H9 (cell line): ENCODE measurements around the gene KCNJ13. TPM values are rescaled to one million over a fixed set of nuclear protein-coding genes. Genes with fewer than 3 reads are reported as not detected.
A peak's percentile ranks its signal among the peaks of the same experiment; 100 is the strongest.

Experiments used
- DNase-seq: peaks from one replicate; pipeline ENCODE4 v3.0.0-alpha.2; 2017
- H2AFZ ChIP-seq: one replicate; pipeline ENCODE4 v1.6.1; 2013; ENCODE audit warnings: mild to moderate bottlenecking, low read length, control low read depth, moderate library complexity
- H2AK5ac ChIP-seq: 2 replicates; pipeline ENCODE4 v1.6.1; 2013; ENCODE audit warnings: low read length, control low read depth, mixed read lengths; ENCODE audit not compliant: insufficient read length
- H2BK120ac ChIP-seq: one replicate; pipeline ENCODE4 v1.6.1; 2013; ENCODE audit warnings: low read depth, mild to moderate bottlenecking, low read length, control low read depth, inconsistent platforms; ENCODE audit not compliant: poor library complexity, severe bottlenecking
- H2BK12ac ChIP-seq: 2 replicates; pipeline ENCODE4 v1.6.1; 2013; ENCODE audit warnings: low read length, control low read depth, mixed read lengths, low read depth; ENCODE audit not compliant: insufficient read length
- H2BK15ac ChIP-seq: 2 replicates; pipeline ENCODE4 v1.6.1; 2013; ENCODE audit warnings: low read depth, low read length, control low read depth
- H2BK20ac ChIP-seq: one replicate; pipeline ENCODE4 v1.6.1; 2013; ENCODE audit warnings: low read depth, mild to moderate bottlenecking, low read length, control low read depth, inconsistent platforms; ENCODE audit not compliant: poor library complexity, severe bottlenecking
- H2BK5ac ChIP-seq: 2 replicates; pipeline ENCODE4 v1.6.1; 2013; ENCODE audit warnings: low read length, control low read depth, mixed read lengths; ENCODE audit not compliant: insufficient read length
- H3K14ac ChIP-seq: 2 replicates; pipeline ENCODE4 v1.6.1; 2013; ENCODE audit warnings: low read length, control low read depth; ENCODE audit not compliant: insufficient read depth
- H3K18ac ChIP-seq: 2 replicates; pipeline ENCODE4 v1.6.1; 2013; ENCODE audit warnings: low read depth, mild to moderate bottlenecking, mixed read lengths, low read length, control low read depth; ENCODE audit not compliant: insufficient read length
- H3K23ac ChIP-seq: 2 replicates; pipeline ENCODE4 v1.6.1; 2013; ENCODE audit warnings: low read length, control low read depth, mixed read lengths, low read depth; ENCODE audit not compliant: insufficient read length
- H3K23me2 ChIP-seq: 2 replicates; pipeline ENCODE4 v1.6.1; 2013; ENCODE audit warnings: low read depth, mild to moderate bottlenecking, mixed read lengths, low read length, control low read depth; ENCODE audit not compliant: insufficient read length, poor library complexity, severe bottlenecking
- H3K27ac ChIP-seq: 2 replicates; pipeline ENCODE4 v1.5.1; 2013; ENCODE audit warnings: low read length, control low read depth, mixed read lengths, low read depth; ENCODE audit not compliant: insufficient read length
- H3K27me3 ChIP-seq: 2 replicates; pipeline ENCODE4 v1.6.1; 2013; ENCODE audit warnings: low read length, control low read depth, inconsistent platforms; ENCODE audit not compliant: insufficient read depth
- H3K4ac ChIP-seq: 2 replicates; pipeline ENCODE4 v1.6.1; 2013; ENCODE audit warnings: low read depth, mild to moderate bottlenecking, control low read depth, inconsistent platforms, low read length, moderate library complexity
- H3K4me1 ChIP-seq: 2 replicates; pipeline ENCODE4 v1.6.1; 2013; ENCODE audit warnings: low read length, control low read depth, inconsistent platforms; ENCODE audit not compliant: insufficient read depth
- H3K4me2 ChIP-seq: 2 replicates; pipeline ENCODE4 v1.6.1; 2013; ENCODE audit warnings: low read length, control low read depth, mixed read lengths; ENCODE audit not compliant: insufficient read length, insufficient read depth
- H3K56ac ChIP-seq: 2 replicates; pipeline ENCODE4 v1.6.1; 2013; ENCODE audit warnings: low read depth, mild to moderate bottlenecking, mixed read lengths, low read length, control low read depth; ENCODE audit not compliant: insufficient read length
- H3K79me1 ChIP-seq: 2 replicates; pipeline ENCODE4 v1.6.1; 2013; ENCODE audit warnings: low read depth, mild to moderate bottlenecking, moderate library complexity, low read length, control low read depth, inconsistent platforms; ENCODE audit not compliant: insufficient read depth, poor library complexity, severe bottlenecking
- H3K79me2 ChIP-seq: 2 replicates; pipeline ENCODE4 v1.6.1; 2013; ENCODE audit warnings: low read length, control low read depth, inconsistent platforms; ENCODE audit not compliant: insufficient read depth
- H3K9ac ChIP-seq: 2 replicates; pipeline ENCODE4 v1.6.1; 2013; ENCODE audit warnings: low read length, control low read depth, mixed read lengths; ENCODE audit not compliant: insufficient read length; ENCODE audit errors: extremely low read depth
- H3K9me3 ChIP-seq: one replicate; pipeline ENCODE4 v1.6.1; 2013; ENCODE audit warnings: low read depth, low read length, inconsistent platforms; ENCODE audit not compliant: control insufficient read depth
- H3T11ph ChIP-seq: one replicate; pipeline ENCODE4 v1.6.1; 2013; ENCODE audit warnings: mild to moderate bottlenecking, low read length, control low read depth, inconsistent platforms
- H4K20me1 ChIP-seq: one replicate; pipeline ENCODE4 v1.6.1; 2013; ENCODE audit not compliant: control insufficient read depth, insufficient read length, insufficient read depth
- H4K5ac ChIP-seq: 2 replicates; pipeline ENCODE4 v1.6.1; 2013; ENCODE audit warnings: low read depth, mild to moderate bottlenecking, mixed read lengths, low read length, control low read depth; ENCODE audit not compliant: insufficient read length
- H4K8ac ChIP-seq: replicated peaks from 2 replicates; pipeline ENCODE4 v1.6.1; 2013; ENCODE audit warnings: low read length, control low read depth, mixed read lengths, low read depth; ENCODE audit not compliant: insufficient read length
- H4K91ac ChIP-seq: 2 replicates; pipeline ENCODE4 v1.6.1; 2013; ENCODE audit warnings: low read depth, mild to moderate bottlenecking, moderate library complexity, mixed read lengths, low read length, control low read depth; ENCODE audit not compliant: insufficient read length
- H3K27ac Mint-ChIP-seq, 3 experiments: 2 replicates in 2 of 3; 3 replicates in 1 of 3; pipeline ENCODE4 v1.8.0; 2020 to 2021; ENCODE audit warnings: mixed read lengths in 3 of 3, mild to moderate bottlenecking in 1 of 3, moderate library complexity in 1 of 3
- H3K27me3 Mint-ChIP-seq: 2 replicates; pipeline ENCODE4 v1.8.0; 2021; ENCODE audit warnings: low read depth, mild to moderate bottlenecking, moderate library complexity, mixed read lengths
- H3K36me3 Mint-ChIP-seq, 3 experiments: 2 replicates in 2 of 3; 3 replicates in 1 of 3; pipeline ENCODE4 v1.8.0; 2020 to 2021; ENCODE audit warnings: low read depth in 3 of 3, mixed read lengths in 3 of 3; ENCODE audit not compliant: insufficient read depth in 1 of 3
- H3K4me1 Mint-ChIP-seq, 2 experiments: 2 replicates each; pipeline ENCODE4 v1.8.0; 2020; ENCODE audit warnings: mixed read lengths in 2 of 2
- H3K4me3 Mint-ChIP-seq, 2 experiments: 2 replicates in 1 of 2; 3 replicates in 1 of 2; pipeline ENCODE4 v1.8.0; 2020 to 2021; ENCODE audit warnings: mild to moderate bottlenecking in 2 of 2, mixed read lengths in 2 of 2, moderate library complexity in 1 of 2
- H3K9me3 Mint-ChIP-seq, 2 experiments: 2 replicates in 1 of 2; 3 replicates in 1 of 2; pipeline ENCODE4 v1.8.0; 2020; ENCODE audit warnings: mild to moderate bottlenecking in 2 of 2, mixed read lengths in 2 of 2, moderate library complexity in 1 of 2
- WGBS: extraction: QIAGEN DNeasy Blood & Tissue Kit; methylation state at CpG from one replicate; pipeline ENCODE4 v1.1.7; 2013; ENCODE audit warnings: missing lambda C conversion rate, low lambda C conversion rate, mixed read lengths; ENCODE audit not compliant: insufficient read length; ENCODE audit errors: extremely low coverage; 5-methylcytosine and 5-hydroxymethylcytosine counted together
- total RNA-seq: library from RNA; stranded (reverse); gene quantifications from 2 replicates; pipeline ENCODE4 v1.2.1, GENCODE V29; 2021
- TF ChIP-seq, protein P1 (sequence below): fragments of 200-600 bp; sonication (generic); conservative IDR thresholded peaks from 3 replicates; pipeline ENCODE4 v1.8.0; 2021; ENCODE audit warnings: antibody characterized with exemption, mild to moderate bottlenecking

KCNJ13 gene
- total RNA-seq, 1 experiment from 2014 or later = not detected

DNA sequence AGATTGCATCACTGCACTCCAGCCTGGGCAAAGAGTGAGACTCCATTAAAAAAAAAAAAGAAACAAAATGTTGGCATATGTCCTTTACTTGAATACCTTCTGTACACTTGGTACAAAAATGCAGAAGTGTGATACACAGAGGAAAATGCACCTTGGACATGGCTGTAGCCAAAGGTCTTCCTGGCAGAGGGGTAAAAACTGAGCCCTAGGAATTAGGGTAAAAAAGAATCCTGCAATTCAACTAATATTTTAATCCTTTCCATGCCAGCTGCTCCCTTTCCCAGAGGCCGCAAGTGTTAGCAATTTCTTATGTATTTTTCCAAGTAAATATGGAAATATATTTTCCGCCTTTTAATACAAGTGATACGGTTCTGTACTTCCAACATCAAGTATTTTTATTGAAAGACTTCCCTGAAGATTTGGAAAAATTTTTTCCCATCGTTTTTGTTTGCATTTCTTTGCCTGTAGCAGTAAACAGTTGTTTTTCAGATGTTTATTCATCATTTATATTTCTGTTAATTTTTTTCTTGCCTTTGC, 26.2 kb downstream of the KCNJ13 start:
- no CpG with 5 or more reads among the region's 4 CpGs for WGBS
- Histone ChIP-seq H3K18ac (no peak overlapping the region), H3K23ac (no peak overlapping the region)

More for the DNA sequence above, 26.2 kb downstream of the KCNJ13 start:
- no peak overlapping the region for H4K5ac ChIP-seq
- H2AK5ac ChIP-seq = no peak overlapping the region
- H2AFZ ChIP-seq = no peak overlapping the region
- no peak overlapping the region for H3K56ac ChIP-seq
- DNase-seq = no peak
- Mint-ChIP-seq H3K36me3 (peaks cover 11 to 42% (median 42%) of the 10 kb centered on the region in 3 experiments; a peak in 6 of 7 replicates), H3K4me3 (no peak overlapping the region), H3K27ac (peak overlapping the region in 1 of 3 experiments; percentile 78; a peak in 1 of 7 replicates), H3K9me3 (no peaks in the 10 kb centered on the region), H3K4me1 (no peaks in the 10 kb centered on the region), H3K27me3 (no peaks in the 10 kb centered on the region; the same call in 1 of the 2 replicates)
- H3K27me3 ChIP-seq = no peaks in the 10 kb centered on the region
- H3T11ph ChIP-seq = no peak overlapping the region
- no peak overlapping the region for H2BK12ac ChIP-seq
- H3K79me2 ChIP-seq = no peaks in the 10 kb centered on the region
- no peak overlapping the region for H4K91ac ChIP-seq
- H3K79me1 ChIP-seq = no peaks in the 10 kb centered on the region
- H3K4ac ChIP-seq = no peak overlapping the region
- H3K14ac ChIP-seq = no peak overlapping the region
- no peaks in the 10 kb centered on the region for H3K23me2 ChIP-seq
- TF ChIP-seq, protein P1, sequence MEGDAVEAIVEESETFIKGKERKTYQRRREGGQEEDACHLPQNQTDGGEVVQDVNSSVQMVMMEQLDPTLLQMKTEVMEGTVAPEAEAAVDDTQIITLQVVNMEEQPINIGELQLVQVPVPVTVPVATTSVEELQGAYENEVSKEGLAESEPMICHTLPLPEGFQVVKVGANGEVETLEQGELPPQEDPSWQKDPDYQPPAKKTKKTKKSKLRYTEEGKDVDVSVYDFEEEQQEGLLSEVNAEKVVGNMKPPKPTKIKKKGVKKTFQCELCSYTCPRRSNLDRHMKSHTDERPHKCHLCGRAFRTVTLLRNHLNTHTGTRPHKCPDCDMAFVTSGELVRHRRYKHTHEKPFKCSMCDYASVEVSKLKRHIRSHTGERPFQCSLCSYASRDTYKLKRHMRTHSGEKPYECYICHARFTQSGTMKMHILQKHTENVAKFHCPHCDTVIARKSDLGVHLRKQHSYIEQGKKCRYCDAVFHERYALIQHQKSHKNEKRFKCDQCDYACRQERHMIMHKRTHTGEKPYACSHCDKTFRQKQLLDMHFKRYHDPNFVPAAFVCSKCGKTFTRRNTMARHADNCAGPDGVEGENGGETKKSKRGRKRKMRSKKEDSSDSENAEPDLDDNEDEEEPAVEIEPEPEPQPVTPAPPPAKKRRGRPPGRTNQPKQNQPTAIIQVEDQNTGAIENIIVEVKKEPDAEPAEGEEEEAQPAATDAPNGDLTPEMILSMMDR = no peak
- H2BK20ac ChIP-seq = no peak overlapping the region
- no peaks in the 10 kb centered on the region for H3K9me3 ChIP-seq
- no peak overlapping the region for H3K4me2 ChIP-seq
- H2BK5ac ChIP-seq = no peak overlapping the region
- no peak overlapping the region for H2BK120ac ChIP-seq
- H4K8ac ChIP-seq = no peak overlapping the region
- H2BK15ac ChIP-seq = no peak overlapping the region
- no peak overlapping the region for H3K27ac ChIP-seq
- no peak overlapping the region for H3K9ac ChIP-seq
- no peaks in the 10 kb centered on the region for H4K20me1 ChIP-seq
- no peaks in the 10 kb centered on the region for H3K4me1 ChIP-seq
